Loucy (cell line): ENCODE data around the gene OTUD1.

Experiments
- H2AFZ ChIP-seq: fragments of 200-600 bp; sonication (generic); 2 replicates; pipeline ENCODE4 v1.6.0; 2016; ENCODE audit warnings: antibody characterized with exemption, mild to moderate bottlenecking, low read length, moderate library complexity
- H3F3A ChIP-seq: fragments of 200-600 bp; 2 replicates; pipeline ENCODE4 v1.6.0; 2016; ENCODE audit warnings: antibody characterized with exemption, low read depth, mild to moderate bottlenecking
- H3K27me3 ChIP-seq: fragments of 200-600 bp; sonication (generic); 2 replicates; pipeline ENCODE4 v1.6.1; 2014; ENCODE audit warnings: low read length, mild to moderate bottlenecking; ENCODE audit not compliant: insufficient read depth, poor library complexity, severe bottlenecking
- H3K36me3 ChIP-seq: fragments of 200-600 bp; sonication (generic); 2 replicates; pipeline ENCODE4 v1.6.1; 2016; ENCODE audit warnings: low read length; ENCODE audit not compliant: insufficient read depth
- H3K4me1 ChIP-seq: fragments of 200-600 bp; sonication (generic); 2 replicates; pipeline ENCODE4 v1.5.1; 2014; ENCODE audit warnings: low read length, mild to moderate bottlenecking; ENCODE audit not compliant: insufficient read depth, poor library complexity, severe bottlenecking
- H3K4me2 ChIP-seq: fragments of 200-600 bp; sonication (generic); 2 replicates; pipeline ENCODE4 v1.6.0; 2014; ENCODE audit warnings: antibody characterized with exemption, low read length, low read depth, mild to moderate bottlenecking; ENCODE audit not compliant: poor library complexity, severe bottlenecking
- H3K4me3 ChIP-seq: fragments of 200-600 bp; sonication (generic); 2 replicates; pipeline ENCODE4 v1.5.1; 2014; ENCODE audit warnings: low read length, mild to moderate bottlenecking, mixed read lengths; ENCODE audit not compliant: poor library complexity, severe bottlenecking
- H3K79me2 ChIP-seq: fragments of 200-600 bp; sonication (generic); 2 replicates; pipeline ENCODE4 v1.6.1; 2014; ENCODE audit warnings: low read length; ENCODE audit not compliant: insufficient read depth
- H3K9ac ChIP-seq: fragments of 200-600 bp; sonication (generic); 2 replicates; pipeline ENCODE4 v1.6.0; 2014; ENCODE audit warnings: mild to moderate bottlenecking, low read depth, low read length, moderate library complexity; ENCODE audit not compliant: poor library complexity, severe bottlenecking
- H3K9me2 ChIP-seq: fragments of 200-600 bp; sonication (generic); replicated peaks from 2 replicates; pipeline ENCODE4 v1.6.1; 2016; ENCODE audit warnings: low read depth, low read length, mixed read lengths
- H3K9me3 ChIP-seq: fragments of 200-600 bp; sonication (generic); 2 replicates; pipeline ENCODE4 v1.6.1; 2014; ENCODE audit warnings: mild to moderate bottlenecking, antibody characterized with exemption, low read length, low read depth; ENCODE audit not compliant: insufficient read depth
- H4K20me1 ChIP-seq: fragments of 200-600 bp; sonication (generic); 2 replicates; pipeline ENCODE4 v1.6.0; 2014; ENCODE audit warnings: antibody characterized with exemption, low read length, mild to moderate bottlenecking; ENCODE audit not compliant: insufficient read depth, poor library complexity, severe bottlenecking
- EZH2phosphoT487 ChIP-seq: fragments of 200-600 bp; IDR thresholded peaks from 2 replicates; pipeline ENCODE4 v1.6.1; 2018; ENCODE audit warnings: antibody characterized with exemption, mild to moderate bottlenecking, moderate library complexity, borderline replicate concordance
- TF ChIP-seq, protein P1 (sequence below): fragments of 200-600 bp; sonication (generic); conservative IDR thresholded peaks from 2 replicates; pipeline ENCODE4 v1.5.1; 2014; ENCODE audit warnings: mild to moderate bottlenecking, antibody characterized with exemption, low read length

The OTUD1 gene

DNA sequence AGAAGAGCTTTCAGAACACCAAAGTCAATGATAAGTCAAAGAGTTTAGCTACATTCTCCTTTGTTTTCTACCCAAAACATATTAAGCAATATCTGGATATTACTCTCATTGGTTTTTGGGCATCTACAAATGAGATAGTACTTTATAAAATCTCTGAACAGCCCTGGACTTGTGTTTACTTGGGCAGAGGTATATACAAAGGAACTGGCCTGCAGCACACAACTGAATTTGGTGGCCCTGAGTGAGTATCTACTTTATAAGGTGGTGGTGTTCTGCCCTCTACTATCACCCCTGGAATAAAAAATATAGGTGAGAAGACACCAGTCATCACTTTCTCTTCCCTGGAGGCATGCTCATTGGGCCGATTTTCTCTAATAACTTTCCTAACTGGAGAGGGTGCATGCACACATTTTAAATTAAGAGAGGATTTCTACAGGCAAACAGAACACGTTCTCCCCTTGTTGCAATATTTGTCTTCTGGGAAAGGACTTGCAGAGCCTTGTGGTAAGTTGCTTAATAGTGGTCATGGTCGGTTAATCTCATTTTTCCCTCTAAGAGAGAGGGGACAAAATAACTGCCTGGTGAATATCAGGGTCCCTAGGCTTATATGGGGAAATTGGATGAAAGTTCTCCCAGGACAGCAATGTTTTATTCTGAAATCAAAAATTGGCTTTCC is 41.1 kb downstream of the OTUD1 start:
- Histone ChIP-seq H3F3A (no peaks in the 10 kb centered on the region), H2AFZ (no peak overlapping the region), H3K79me2 (no peaks in the 10 kb centered on the region), H3K36me3 (no peaks in the 10 kb centered on the region), H4K20me1 (no peaks in the 10 kb centered on the region), H3K9me2 (no peaks in the 10 kb centered on the region), H3K27me3 (no peaks in the 10 kb centered on the region), H3K9ac (no peak overlapping the region), H3K9me3 (no peaks in the 10 kb centered on the region), H3K4me2 (no peak overlapping the region), H3K4me1 (no peaks in the 10 kb centered on the region), H3K4me3 (no peak overlapping the region)
- TF ChIP-seq, protein P1, sequence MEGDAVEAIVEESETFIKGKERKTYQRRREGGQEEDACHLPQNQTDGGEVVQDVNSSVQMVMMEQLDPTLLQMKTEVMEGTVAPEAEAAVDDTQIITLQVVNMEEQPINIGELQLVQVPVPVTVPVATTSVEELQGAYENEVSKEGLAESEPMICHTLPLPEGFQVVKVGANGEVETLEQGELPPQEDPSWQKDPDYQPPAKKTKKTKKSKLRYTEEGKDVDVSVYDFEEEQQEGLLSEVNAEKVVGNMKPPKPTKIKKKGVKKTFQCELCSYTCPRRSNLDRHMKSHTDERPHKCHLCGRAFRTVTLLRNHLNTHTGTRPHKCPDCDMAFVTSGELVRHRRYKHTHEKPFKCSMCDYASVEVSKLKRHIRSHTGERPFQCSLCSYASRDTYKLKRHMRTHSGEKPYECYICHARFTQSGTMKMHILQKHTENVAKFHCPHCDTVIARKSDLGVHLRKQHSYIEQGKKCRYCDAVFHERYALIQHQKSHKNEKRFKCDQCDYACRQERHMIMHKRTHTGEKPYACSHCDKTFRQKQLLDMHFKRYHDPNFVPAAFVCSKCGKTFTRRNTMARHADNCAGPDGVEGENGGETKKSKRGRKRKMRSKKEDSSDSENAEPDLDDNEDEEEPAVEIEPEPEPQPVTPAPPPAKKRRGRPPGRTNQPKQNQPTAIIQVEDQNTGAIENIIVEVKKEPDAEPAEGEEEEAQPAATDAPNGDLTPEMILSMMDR, result no peak
- no peak for TF ChIP-seq EZH2phosphoT487

DNA sequence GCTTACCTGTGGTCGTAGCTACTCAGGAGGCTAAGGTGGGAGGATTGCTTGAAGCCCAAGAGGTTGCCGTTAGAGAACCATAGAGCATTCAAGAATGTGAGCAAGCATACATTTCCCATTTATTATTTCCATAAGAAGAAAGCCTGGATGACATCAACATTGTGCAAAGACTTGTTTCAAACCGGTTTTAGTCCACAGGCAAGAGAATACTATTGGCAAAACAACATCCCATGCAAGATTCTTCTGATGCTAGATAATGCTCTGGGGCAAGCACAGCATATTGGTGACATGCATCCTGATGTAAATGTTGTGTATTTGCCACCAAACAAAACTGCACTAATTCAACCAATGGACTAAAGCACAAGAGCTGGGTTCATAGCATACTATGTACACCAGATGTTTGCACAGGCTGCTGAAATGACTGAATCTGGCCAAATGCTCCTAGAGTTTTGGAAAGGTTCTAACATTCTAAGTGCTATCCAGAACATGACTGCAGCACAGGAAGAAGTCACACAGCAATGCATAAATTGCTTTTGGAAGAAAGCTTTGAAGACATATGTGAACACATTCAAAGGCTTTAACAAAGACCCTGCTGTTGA is 42.6 kb downstream of the OTUD1 start:
- H3K4me2 ChIP-seq, result no peak overlapping the region
- no peaks in the 10 kb centered on the region for H4K20me1 ChIP-seq
- no peaks in the 10 kb centered on the region for H3F3A ChIP-seq
- H2AFZ ChIP-seq, result no peak overlapping the region
- H3K79me2 ChIP-seq, result no peaks in the 10 kb centered on the region
- H3K4me1 ChIP-seq, result no peaks in the 10 kb centered on the region
- H3K27me3 ChIP-seq, result no peaks in the 10 kb centered on the region
- TF ChIP-seq, protein P1, result no peak
- no peak for TF ChIP-seq EZH2phosphoT487
- no peak overlapping the region for H3K4me3 ChIP-seq
- no peaks in the 10 kb centered on the region for H3K9me3 ChIP-seq
- H3K36me3 ChIP-seq, result no peaks in the 10 kb centered on the region
- no peak overlapping the region for H3K9ac ChIP-seq
- no peaks in the 10 kb centered on the region for H3K9me2 ChIP-seq

DNA sequence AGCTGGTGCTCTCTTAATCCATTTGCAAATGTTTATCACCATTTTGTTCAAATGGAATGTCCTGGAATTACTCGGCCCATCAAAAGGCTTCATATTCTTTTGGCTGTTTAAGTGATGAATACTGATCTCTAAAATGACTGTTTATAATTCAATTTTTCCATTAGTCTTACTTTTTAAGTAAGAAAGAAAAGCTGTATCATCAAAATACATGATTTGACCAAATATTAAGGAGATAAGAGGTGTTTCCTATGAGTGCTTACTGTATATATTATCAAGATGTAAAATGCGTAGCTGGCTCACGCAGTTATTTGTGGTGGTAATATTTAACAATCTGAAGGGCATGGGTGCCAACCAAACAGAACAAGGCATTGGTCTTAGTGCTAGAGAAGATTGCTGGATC is 51.2 kb downstream of the OTUD1 start:
- no peaks in the 10 kb centered on the region for H3K27me3 ChIP-seq
- no peaks in the 10 kb centered on the region for H3K9me2 ChIP-seq
- H3K36me3 ChIP-seq, result no peaks in the 10 kb centered on the region
- H3K9me3 ChIP-seq, result no peaks in the 10 kb centered on the region
- TF ChIP-seq, protein P1, result no peak
- TF ChIP-seq EZH2phosphoT487, result no peak
- no peaks in the 10 kb centered on the region for H3K79me2 ChIP-seq
- H3K4me1 ChIP-seq, result no peaks in the 10 kb centered on the region
- no peak overlapping the region for H3K9ac ChIP-seq
- no peak overlapping the region for H2AFZ ChIP-seq
- no peaks in the 10 kb centered on the region for H4K20me1 ChIP-seq
- H3F3A ChIP-seq, result no peaks in the 10 kb centered on the region
- no peak overlapping the region for H3K4me3 ChIP-seq
- no peak overlapping the region for H3K4me2 ChIP-seq
